NB4 (cell line): ENCODE measurements around the gene KLHL17.

Source experiments
- MYC ChIP-seq: IDR thresholded peaks from 2 replicates; pipeline ENCODE4 v1.6.1; 2011; ENCODE audit warnings: low read depth, low read length
- POLR2A ChIP-seq: IDR thresholded peaks from 2 replicates; pipeline ENCODE4 v1.6.1; 2011; ENCODE audit warnings: mild to moderate bottlenecking; ENCODE audit not compliant: insufficient read length; ENCODE audit errors: extremely low read depth
- TF ChIP-seq, protein P1 (sequence below): IDR thresholded peaks from one replicate; pipeline ENCODE4 v1.5.1; 2012; ENCODE audit warnings: low read depth, low read length
- TF ChIP-seq, protein P2 (sequence below): IDR thresholded peaks from 2 replicates; pipeline ENCODE4 v1.6.1; 2011; ENCODE audit warnings: low read depth, low read length

DNA sequence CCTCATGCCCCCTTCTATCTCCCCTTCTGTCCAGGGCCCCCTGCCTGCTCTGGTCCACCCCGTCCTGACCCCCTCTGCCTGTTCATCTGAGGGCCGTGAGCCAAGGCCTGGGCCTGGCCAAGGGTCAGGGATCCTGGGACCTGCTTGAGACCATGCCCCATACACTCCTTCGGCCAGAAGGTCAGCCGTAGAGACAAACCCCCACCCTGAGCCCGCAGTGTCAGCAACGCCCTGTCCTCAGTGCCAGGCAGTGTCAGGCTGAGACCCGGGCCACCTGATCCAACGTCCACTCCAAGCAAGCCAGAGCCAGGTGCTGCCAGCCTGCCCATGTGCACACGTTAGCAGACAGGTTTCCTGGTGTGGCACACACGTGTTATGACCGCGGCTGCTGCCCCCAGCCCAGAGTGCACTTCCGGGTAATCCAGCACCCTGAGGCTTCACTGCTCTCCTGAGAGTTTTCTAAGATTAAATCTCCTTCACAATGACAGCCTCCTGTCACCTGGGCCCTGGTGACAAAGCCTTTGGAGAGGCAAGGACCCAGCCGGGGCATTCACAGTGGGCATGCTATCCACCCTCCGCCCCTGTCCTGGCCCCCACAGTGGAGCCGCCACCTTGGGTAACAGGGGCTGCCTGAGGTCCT is 46.8 kb upstream of the KLHL17 start:
- TF ChIP-seq, protein P1, sequence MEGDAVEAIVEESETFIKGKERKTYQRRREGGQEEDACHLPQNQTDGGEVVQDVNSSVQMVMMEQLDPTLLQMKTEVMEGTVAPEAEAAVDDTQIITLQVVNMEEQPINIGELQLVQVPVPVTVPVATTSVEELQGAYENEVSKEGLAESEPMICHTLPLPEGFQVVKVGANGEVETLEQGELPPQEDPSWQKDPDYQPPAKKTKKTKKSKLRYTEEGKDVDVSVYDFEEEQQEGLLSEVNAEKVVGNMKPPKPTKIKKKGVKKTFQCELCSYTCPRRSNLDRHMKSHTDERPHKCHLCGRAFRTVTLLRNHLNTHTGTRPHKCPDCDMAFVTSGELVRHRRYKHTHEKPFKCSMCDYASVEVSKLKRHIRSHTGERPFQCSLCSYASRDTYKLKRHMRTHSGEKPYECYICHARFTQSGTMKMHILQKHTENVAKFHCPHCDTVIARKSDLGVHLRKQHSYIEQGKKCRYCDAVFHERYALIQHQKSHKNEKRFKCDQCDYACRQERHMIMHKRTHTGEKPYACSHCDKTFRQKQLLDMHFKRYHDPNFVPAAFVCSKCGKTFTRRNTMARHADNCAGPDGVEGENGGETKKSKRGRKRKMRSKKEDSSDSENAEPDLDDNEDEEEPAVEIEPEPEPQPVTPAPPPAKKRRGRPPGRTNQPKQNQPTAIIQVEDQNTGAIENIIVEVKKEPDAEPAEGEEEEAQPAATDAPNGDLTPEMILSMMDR: no peak
- no peak for TF ChIP-seq MYC
- TF ChIP-seq POLR2A: no peak
- TF ChIP-seq, protein P2, sequence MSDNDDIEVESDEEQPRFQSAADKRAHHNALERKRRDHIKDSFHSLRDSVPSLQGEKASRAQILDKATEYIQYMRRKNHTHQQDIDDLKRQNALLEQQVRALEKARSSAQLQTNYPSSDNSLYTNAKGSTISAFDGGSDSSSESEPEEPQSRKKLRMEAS: no peak
